ENCODE data around the gene P2RY8.

Gene P2RY8

GRCh38 chrX:1417921-1418771 is 118.8 kb downstream of the P2RY8 start:
- no peak for DNase-seq (ENCODE audit: low spot score)

GRCh38 chrX:1416965-1417760 is 119.8 kb downstream of the P2RY8 start:
- no peak for DNase-seq (ENCODE audit: low spot score)

GRCh38 chrX:1416327-1416784 is 120.6 kb downstream of the P2RY8 start:
- DNase-seq (ENCODE audit: low spot score), result no peak

Measured in kidney tubule cell (primary cell).